HepG2 (cell line): Measurements from ENCODE around the gene USP2. TPM values are rescaled to one million over a fixed set of nuclear protein-coding genes. Genes with fewer than 3 reads are reported as not detected.

ENCODE experiments used
- HMG20A ChIP-seq: IDR thresholded peaks from 2 replicates; pipeline ENCODE4 v1.6.1; 2016; ENCODE audit warnings: borderline replicate concordance
- MBNL3 ChIP-seq: fragments of 250-450 bp; sonication (Bioruptor Pico); conservative IDR thresholded peaks from 2 replicates; pipeline ENCODE4 v1.8.0; 2022; ENCODE audit warnings: mild to moderate bottlenecking, inconsistent platforms
- ZNF234 ChIP-seq: sonication (generic); formaldehyde crosslinking; conservative IDR thresholded peaks from 2 replicates; pipeline ENCODE4 v1.5.1; 2020; ENCODE audit warnings: mild to moderate bottlenecking, missing genetic modification reagents
- polyA plus RNA-seq, 8 experiments: library from polyadenylated mRNA; depleted of rRNA in 3 of 8; stranded (reverse) in 7 of 8; unstranded in 1 of 8; fragments of >200 nt; fragmentation: Illumina TruSeq in 4 of 8; extraction: Trizol in 4 of 8; gene quantifications; 2 replicates each; pipeline versions ENCODE4 v1.2.1 to v1.2.3, GENCODE V29; 2011 to 2016; ENCODE audit warnings: low read depth in 4 of 8, missing spikeins in 1 of 8, mixed read lengths in 1 of 8; ENCODE audit not compliant: insufficient read depth in 1 of 8
- total RNA-seq, 5 experiments: library from RNA; depleted of rRNA; stranded (reverse); fragments of >200 nt; fragmentation: Illumina TruSeq; extraction: Trizol; gene quantifications; 2 replicates each; pipeline ENCODE4 v1.2.3, GENCODE V29; 2016; ENCODE audit warnings: low read depth in 1 of 5
- TF ChIP-seq, protein P1 (sequence below): sonication (generic); formaldehyde crosslinking; IDR thresholded peaks from 2 replicates; pipeline ENCODE4 v1.4.0; 2020; ENCODE audit warnings: missing genetic modification reagents, borderline replicate concordance
- TF ChIP-seq, protein P2 (sequence below): sonication (generic); formaldehyde crosslinking; IDR thresholded peaks from 2 replicates; pipeline ENCODE4 v1.4.0; 2020; ENCODE audit warnings: missing genetic modification reagents
- TF ChIP-seq, protein P3 (sequence below): sonication (generic); formaldehyde crosslinking; IDR thresholded peaks from 2 replicates; pipeline ENCODE4 v1.4.0; 2020; ENCODE audit warnings: missing genetic modification reagents
- TF ChIP-seq, protein P4 (sequence below): sonication (generic); formaldehyde crosslinking; IDR thresholded peaks from 2 replicates; pipeline ENCODE4 v1.8.1; 2023; ENCODE audit warnings: mild to moderate bottlenecking, inconsistent platforms, moderate library complexity, missing genetic modification reagents, borderline replicate concordance
- TF ChIP-seq, protein P5 (sequence below): sonication (generic); formaldehyde crosslinking; IDR thresholded peaks from 2 replicates; pipeline ENCODE4 v1.4.0; 2020; ENCODE audit warnings: missing genetic modification reagents, borderline replicate concordance
- TF ChIP-seq, protein P6 (sequence below): sonication (generic); formaldehyde crosslinking; conservative IDR thresholded peaks from 2 replicates; pipeline ENCODE4 v1.5.0; 2020; ENCODE audit warnings: missing genetic modification reagents

Gene USP2
- total and polyA plus RNA-seq, 2 of the 13 experiments (the other 11 are each of a cell fraction or from before 2014, with no cell fraction given) = 2.5 to 6.0 TPM

DNA sequence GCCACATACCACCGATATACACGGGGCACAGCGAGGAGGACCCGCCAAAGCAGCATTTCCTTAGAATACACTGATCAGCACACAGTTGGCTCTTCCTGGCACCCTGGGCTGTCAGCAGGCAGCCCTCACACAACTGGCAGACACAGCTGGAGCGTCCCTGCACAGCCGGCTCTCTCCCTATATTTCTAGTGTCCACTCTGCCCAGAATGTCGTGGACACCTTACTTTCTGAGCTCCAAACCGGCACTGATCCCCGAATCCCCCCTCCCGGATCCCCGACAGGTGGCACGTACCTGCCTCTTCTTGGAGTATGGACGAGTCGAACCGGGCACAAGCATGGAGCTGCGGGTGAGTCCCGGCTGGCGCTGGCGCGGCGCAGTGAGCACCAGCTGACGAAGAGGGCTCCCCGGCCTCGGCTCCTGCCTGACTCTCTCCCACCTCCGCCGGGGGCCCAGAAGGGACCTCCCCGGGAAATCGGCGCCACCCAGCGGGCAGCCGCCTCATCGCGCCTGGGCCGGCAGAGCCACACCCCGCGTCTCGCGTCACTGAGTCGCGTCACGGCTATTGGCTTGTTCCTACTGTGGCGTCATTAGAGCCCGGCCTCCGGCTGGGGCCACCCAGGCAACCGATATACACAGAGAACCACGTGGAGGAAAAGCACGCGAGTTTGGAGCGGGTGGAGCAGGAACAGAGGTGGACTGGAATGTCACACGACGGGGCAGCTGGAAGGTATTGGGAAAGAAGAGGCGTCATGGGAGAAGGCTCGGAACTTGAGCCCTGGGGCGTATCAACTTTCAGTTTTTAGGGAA, at the start of gene USP2 (continued):
- TF ChIP-seq, protein P1, sequence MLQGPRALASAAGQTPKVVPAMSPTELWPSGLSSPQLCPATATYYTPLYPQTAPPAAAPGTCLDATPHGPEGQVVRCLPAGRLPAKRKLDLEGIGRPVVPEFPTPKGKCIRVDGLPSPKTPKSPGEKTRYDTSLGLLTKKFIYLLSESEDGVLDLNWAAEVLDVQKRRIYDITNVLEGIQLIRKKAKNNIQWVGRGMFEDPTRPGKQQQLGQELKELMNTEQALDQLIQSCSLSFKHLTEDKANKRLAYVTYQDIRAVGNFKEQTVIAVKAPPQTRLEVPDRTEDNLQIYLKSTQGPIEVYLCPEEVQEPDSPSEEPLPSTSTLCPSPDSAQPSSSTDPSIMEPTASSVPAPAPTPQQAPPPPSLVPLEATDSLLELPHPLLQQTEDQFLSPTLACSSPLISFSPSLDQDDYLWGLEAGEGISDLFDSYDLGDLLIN = 0 out of 2 replicates have a peak, but pooled peaks have one; percentile 14
- TF ChIP-seq, protein P2, sequence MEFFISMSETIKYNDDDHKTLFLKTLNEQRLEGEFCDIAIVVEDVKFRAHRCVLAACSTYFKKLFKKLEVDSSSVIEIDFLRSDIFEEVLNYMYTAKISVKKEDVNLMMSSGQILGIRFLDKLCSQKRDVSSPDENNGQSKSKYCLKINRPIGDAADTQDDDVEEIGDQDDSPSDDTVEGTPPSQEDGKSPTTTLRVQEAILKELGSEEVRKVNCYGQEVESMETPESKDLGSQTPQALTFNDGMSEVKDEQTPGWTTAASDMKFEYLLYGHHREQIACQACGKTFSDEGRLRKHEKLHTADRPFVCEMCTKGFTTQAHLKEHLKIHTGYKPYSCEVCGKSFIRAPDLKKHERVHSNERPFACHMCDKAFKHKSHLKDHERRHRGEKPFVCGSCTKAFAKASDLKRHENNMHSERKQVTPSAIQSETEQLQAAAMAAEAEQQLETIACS (CRISPR knock-in tag) = no peak
- TF ChIP-seq, protein P3, sequence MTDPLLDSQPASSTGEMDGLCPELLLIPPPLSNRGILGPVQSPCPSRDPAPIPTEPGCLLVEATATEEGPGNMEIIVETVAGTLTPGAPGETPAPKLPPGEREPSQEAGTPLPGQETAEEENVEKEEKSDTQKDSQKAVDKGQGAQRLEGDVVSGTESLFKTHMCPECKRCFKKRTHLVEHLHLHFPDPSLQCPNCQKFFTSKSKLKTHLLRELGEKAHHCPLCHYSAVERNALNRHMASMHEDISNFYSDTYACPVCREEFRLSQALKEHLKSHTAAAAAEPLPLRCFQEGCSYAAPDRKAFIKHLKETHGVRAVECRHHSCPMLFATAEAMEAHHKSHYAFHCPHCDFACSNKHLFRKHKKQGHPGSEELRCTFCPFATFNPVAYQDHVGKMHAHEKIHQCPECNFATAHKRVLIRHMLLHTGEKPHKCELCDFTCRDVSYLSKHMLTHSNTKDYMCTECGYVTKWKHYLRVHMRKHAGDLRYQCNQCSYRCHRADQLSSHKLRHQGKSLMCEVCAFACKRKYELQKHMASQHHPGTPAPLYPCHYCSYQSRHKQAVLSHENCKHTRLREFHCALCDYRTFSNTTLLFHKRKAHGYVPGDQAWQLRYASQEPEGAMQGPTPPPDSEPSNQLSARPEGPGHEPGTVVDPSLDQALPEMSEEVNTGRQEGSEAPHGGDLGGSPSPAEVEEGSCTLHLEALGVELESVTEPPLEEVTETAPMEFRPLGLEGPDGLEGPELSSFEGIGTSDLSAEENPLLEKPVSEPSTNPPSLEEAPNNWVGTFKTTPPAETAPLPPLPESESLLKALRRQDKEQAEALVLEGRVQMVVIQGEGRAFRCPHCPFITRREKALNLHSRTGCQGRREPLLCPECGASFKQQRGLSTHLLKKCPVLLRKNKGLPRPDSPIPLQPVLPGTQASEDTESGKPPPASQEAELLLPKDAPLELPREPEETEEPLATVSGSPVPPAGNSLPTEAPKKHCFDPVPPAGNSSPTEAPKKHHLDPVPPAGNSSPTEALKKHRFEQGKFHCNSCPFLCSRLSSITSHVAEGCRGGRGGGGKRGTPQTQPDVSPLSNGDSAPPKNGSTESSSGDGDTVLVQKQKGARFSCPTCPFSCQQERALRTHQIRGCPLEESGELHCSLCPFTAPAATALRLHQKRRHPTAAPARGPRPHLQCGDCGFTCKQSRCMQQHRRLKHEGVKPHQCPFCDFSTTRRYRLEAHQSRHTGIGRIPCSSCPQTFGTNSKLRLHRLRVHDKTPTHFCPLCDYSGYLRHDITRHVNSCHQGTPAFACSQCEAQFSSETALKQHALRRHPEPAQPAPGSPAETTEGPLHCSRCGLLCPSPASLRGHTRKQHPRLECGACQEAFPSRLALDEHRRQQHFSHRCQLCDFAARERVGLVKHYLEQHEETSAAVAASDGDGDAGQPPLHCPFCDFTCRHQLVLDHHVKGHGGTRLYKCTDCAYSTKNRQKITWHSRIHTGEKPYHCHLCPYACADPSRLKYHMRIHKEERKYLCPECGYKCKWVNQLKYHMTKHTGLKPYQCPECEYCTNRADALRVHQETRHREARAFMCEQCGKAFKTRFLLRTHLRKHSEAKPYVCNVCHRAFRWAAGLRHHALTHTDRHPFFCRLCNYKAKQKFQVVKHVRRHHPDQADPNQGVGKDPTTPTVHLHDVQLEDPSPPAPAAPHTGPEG = no peak
- TF ChIP-seq ZNF234 (CRISPR knock-in tag) (no peak), HMG20A (CRISPR knock-in tag) (peak; percentile 26; the same call in 1 of the 2 replicates), MBNL3 (CRISPR knock-in tag) (no peak)
- TF ChIP-seq, protein P4, sequence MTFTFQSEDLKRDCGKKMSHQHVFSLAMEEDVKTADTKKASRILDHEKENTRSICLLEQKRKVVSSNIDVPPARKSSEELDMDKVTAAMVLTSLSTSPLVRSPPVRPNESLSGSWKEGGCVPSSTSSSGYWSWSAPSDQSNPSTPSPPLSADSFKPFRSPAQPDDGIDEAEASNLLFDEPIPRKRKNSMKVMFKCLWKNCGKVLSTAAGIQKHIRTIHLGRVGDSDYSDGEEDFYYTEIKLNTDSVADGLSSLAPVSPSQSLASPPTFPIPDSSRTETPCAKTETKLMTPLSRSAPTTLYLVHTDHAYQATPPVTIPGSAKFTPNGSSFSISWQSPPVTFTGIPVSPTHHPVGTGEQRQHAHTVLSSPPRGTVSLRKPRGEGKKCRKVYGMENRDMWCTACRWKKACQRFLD (CRISPR knock-in tag) = no peak
- TF ChIP-seq, protein P5, sequence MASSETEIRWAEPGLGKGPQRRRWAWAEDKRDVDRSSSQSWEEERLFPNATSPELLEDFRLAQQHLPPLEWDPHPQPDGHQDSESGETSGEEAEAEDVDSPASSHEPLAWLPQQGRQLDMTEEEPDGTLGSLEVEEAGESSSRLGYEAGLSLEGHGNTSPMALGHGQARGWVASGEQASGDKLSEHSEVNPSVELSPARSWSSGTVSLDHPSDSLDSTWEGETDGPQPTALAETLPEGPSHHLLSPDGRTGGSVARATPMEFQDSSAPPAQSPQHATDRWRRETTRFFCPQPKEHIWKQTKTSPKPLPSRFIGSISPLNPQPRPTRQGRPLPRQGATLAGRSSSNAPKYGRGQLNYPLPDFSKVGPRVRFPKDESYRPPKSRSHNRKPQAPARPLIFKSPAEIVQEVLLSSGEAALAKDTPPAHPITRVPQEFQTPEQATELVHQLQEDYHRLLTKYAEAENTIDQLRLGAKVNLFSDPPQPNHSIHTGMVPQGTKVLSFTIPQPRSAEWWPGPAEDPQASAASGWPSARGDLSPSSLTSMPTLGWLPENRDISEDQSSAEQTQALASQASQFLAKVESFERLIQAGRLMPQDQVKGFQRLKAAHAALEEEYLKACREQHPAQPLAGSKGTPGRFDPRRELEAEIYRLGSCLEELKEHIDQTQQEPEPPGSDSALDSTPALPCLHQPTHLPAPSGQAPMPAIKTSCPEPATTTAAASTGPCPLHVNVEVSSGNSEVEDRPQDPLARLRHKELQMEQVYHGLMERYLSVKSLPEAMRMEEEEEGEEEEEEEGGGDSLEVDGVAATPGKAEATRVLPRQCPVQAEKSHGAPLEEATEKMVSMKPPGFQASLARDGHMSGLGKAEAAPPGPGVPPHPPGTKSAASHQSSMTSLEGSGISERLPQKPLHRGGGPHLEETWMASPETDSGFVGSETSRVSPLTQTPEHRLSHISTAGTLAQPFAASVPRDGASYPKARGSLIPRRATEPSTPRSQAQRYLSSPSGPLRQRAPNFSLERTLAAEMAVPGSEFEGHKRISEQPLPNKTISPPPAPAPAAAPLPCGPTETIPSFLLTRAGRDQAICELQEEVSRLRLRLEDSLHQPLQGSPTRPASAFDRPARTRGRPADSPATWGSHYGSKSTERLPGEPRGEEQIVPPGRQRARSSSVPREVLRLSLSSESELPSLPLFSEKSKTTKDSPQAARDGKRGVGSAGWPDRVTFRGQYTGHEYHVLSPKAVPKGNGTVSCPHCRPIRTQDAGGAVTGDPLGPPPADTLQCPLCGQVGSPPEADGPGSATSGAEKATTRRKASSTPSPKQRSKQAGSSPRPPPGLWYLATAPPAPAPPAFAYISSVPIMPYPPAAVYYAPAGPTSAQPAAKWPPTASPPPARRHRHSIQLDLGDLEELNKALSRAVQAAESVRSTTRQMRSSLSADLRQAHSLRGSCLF (CRISPR knock-in tag) = no peak
- TF ChIP-seq, protein P6, sequence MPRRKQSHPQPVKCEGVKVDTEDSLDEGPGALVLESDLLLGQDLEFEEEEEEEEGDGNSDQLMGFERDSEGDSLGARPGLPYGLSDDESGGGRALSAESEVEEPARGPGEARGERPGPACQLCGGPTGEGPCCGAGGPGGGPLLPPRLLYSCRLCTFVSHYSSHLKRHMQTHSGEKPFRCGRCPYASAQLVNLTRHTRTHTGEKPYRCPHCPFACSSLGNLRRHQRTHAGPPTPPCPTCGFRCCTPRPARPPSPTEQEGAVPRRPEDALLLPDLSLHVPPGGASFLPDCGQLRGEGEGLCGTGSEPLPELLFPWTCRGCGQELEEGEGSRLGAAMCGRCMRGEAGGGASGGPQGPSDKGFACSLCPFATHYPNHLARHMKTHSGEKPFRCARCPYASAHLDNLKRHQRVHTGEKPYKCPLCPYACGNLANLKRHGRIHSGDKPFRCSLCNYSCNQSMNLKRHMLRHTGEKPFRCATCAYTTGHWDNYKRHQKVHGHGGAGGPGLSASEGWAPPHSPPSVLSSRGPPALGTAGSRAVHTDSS (CRISPR knock-in tag) = no peak
